Measurements from ENCODE around the gene AP1AR.
"Not testable (repeated sequence)": the region's sequence is repeated elsewhere in the genome, so short reads cannot be mapped to it uniquely, and the experiment has no call there.

AP1AR gene, protein sequence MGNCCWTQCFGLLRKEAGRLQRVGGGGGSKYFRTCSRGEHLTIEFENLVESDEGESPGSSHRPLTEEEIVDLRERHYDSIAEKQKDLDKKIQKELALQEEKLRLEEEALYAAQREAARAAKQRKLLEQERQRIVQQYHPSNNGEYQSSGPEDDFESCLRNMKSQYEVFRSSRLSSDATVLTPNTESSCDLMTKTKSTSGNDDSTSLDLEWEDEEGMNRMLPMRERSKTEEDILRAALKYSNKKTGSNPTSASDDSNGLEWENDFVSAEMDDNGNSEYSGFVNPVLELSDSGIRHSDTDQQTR

DNA sequence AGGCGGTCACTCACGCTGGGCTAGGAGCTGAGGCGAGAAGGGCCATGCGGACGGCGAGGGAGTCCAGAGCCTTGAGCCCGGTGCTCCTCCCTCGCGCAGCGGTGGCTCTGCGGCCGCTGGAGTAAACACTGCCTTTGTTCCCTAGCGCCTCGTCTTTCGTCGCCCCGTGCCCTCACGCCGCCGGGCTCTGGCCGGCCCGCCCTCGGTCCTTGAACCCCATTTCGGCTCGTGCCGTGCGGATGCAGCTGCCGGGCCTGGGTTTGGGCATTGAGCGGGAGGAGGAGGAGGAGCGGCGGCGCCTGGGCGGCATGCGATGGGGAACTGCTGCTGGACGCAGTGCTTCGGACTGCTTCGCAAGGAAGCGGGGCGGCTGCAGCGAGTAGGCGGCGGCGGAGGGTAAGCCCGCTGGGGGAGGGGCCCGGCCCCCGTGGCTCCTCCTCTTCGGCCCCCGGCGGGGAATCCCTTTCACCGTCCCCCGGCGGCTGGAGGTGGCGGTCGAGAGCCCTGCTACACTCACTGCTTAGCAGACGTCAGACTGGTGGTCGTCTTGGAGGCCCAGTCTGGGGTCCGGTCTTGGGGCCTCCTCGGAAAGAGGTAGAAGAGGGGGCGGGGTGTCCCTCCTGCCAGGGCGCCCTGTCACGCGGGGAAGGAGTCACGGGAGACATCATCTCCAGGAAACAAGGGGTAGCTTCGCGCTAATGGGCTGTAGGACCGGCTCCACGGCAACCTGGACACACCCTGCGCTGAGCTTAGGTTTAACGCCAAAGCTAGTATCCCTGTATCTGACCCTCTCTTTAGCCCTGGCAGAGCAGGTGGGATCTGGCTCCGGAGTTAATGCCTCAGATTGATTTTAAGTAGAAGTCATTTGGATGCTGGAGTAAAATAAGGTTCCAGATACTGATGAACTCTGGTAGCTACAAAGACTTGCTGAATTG is at the start of gene AP1AR:
Gene AP1AR, plus strand, starts transcription at position 9 of the 935 bp plus-strand sequence. Its CDS starts 305 bp downstream, at position 314.
- DNase-seq, result peak; percentile 41 to 51

DNA sequence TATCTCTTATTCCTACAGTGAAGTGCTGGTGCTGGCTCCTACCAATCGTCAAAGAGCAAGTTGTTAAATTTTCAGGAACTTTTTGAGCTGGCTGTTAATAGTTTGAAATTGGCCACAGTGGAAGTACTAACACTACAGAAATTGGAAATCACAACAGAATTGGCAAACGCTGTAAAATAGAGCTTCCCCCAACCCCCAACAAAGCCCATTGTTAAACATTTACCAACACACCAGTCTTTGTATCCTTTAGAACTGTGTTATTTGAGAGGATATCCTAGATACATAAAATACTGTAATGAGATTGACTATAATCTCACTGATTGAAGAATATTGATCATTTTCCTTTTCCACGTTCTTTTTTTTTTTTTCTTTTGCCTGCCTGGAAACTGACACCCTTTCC is 49.0 kb upstream of the AP1AR start:
- DNase-seq, result no peak

- no peak for DNase-seq
Measured at GRCh38 chr4:112183252-112183651, 48.3 kb upstream of the AP1AR start.

DNA sequence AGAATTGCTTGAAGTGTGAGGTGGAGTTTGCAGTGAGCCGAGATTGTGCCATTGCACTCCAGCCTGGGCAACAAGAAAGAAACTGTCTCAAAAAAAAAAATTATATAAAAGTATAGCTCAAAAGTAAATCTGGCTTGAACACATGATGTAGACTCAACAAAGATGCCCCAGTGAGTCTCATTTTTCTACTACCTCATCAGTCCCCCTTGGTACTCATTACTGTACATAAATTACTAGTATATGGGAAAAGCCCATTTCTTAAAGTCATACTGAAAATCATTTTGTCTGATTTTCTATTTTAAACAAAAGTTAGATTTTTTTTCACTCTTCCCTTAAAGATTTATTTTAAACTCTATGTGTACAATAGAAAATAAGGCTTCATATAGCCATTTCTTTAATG is 47.1 kb upstream of the AP1AR start:
- DNase-seq, result no peak

GRCh38 chr4:112185334-112185733 is 46.3 kb upstream of the AP1AR start:
- no peak for DNase-seq

DNA sequence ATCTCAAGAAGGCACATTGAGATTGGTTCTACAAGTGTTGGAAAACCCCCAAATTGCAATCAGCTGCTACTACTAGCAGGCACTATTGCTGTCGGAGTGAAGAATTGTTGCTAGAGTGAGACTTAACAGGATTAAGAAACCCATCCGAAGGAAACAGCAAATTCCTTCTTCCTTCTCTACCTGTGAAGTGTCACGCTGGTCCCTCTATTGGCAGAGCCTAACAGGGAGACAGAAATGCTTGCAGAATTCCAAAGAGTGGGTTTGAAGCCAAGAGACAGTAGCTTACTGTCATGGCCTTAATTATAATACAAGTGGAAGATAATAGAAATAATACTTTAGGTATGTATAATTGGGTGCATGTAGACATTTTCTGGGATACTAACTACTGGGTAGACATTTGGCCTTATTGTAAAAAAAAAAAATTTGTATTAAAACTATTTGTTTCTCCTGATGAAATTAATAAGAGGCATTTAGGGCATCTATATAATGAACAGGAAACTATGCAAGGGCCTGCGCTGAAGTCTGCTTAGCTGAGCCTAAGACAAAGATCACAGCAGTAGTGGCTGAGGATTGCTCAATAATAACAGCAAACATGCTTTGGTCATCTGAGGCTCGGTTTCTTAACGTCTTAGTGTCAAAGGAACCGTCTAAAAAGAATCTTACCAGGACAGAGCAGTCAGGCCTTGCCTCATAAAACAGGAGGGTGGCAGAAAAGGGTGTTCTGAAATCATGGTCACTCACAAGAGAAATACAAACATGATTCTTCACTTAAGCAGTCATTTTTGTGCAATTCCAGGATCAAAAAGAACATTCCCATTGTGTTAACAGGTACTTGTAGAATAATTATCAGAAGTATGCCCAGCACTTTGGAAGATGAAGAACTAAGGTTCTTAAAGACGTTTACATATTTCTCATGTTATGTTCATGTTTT is 45.6 kb upstream of the AP1AR start:
- DNase-seq, result no peak

DNA sequence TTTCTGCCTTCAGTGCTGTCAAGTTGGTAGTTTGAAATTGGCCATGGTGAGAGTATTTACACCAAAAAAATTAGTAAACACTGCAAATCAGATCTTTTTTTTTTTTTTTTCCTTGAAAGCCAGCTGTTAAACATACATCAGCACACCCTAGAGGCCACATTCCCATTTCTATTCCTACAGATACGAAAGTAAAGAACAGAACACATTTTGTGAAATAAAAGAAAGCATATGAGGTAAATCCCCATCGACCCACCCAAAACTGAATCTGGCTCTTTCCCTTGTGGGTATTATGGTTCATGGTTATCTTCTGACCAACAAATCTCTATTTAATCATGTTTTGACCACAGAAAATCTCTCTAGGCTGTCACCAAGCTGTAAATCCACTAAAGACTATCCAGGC is 41.8 kb upstream of the AP1AR start:
- DNase-seq, result no peak

- DNase-seq, result no peak
Measured at GRCh38 chr4:112190684-112191083, 40.9 kb upstream of the AP1AR start.

GRCh38 chr4:112196461-112196860 is 35.1 kb upstream of the AP1AR start:
- no peak for DNase-seq

DNA sequence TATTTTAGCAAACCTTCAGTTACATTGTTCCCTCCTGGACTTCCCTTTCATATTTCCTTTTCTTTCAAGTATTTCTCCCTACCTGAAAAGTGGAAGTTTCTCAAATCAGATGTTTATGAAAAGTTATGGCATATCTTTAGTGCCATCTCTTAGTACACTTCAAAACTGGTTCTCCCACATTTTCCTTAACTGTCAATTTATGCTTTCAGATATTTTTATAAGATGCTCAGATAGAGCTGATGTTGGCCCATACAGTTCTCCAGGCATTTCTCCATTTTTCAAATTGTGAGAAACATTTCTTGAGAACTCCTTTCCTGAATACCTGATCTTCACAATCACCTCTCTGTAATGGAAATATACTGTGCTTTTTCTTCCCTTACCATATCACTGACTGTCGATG is 32.5 kb upstream of the AP1AR start:
- no peak for DNase-seq

DNA sequence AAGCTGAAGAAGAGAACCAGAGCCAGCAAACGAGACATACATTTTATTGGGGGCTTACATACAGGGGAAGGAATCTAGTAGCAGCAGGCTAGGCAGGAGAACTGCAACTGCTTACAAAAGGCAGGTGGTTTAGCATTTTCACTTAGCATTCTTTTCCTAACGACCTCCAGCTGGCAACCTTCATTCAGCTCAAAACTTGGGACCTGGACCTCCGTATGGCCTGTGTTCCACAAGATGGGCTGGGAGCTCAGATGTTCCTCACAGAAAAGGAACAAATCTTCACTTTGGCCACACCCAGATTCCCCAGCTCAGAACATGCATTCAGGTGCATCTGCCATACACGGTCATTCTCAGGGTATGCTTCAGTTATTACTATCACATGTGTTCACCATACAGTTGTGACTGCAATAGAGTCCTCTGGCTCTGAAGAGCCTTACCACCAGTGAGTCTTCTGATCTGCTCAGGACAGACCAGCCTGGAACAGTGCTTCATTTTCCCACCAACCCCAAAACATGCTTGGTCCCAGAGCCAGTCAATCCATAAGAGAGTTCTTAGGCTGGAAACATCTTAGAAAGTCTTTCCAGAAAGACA is 29.6 kb upstream of the AP1AR start:
- no peak for DNase-seq

DNA sequence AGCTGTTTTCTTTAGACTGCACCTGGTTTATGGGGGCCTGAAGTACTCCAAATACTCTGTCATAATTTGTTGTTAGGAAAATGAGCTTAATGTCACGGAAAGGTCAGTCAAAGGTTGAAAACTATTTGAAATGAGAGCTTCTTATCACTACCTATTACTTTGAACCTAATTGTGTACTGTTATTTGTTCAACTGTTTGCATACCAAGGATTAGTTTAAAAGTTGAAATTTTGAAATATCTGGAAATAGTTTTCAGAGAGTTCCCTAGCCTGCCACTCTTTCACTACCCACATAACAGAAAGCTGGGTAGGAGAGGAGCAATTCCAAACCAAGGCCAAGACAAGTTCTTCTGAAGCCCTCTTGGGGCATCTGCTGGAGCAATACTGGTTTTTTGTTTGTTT is 28.0 kb upstream of the AP1AR start:
- DNase-seq, result no peak

- no peak for DNase-seq
Measured at GRCh38 chr4:112206431-112206830, 25.2 kb upstream of the AP1AR start.

DNA sequence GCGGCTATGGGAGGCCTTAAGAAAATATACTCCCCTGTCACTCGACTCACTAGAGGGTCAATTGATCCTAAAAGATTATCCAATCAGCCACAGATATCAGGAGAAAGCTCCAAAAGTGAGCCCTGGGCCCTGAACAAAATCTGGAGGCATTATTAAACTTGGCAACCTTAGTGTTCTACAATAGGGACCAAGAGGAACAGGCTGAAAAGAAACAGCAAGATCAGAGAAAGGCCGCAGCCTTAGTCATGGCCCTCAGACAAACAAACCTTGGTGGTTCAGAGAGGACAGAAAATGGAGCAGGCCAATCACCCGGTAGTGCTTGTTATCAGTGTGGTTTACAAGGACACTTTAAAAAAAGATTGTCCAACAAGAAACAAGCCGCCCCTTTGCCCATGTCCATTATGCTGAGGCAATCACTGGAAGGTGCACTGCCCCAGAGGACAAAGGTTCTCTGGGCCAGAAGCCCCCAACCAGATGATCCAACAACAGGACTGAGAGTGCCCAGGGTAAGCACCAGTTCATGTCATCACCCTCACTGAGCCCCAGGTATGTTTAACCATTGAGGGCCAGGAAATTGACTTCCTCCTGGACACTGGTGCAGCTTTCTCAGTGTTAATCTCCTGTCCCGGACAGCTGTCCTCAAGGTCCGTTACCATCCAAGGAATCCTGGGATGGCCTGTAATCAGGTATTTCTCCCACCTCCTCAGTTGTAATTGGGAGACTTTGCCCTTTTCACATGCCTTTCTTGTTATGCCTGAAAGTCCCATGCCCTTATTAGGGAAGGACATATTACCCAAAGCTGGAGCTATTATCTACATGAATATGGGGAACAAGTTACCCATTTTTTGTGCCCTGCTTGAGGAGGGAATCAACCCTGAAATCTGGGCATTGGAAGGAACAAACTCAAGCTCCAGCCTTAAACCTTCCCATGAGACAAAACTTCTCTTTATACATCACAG is 23.2 kb upstream of the AP1AR start:
- not testable (repeated sequence) for DNase-seq

GRCh38 chr4:112210777-112211176 is 20.8 kb upstream of the AP1AR start:
- no peak for DNase-seq

DNA sequence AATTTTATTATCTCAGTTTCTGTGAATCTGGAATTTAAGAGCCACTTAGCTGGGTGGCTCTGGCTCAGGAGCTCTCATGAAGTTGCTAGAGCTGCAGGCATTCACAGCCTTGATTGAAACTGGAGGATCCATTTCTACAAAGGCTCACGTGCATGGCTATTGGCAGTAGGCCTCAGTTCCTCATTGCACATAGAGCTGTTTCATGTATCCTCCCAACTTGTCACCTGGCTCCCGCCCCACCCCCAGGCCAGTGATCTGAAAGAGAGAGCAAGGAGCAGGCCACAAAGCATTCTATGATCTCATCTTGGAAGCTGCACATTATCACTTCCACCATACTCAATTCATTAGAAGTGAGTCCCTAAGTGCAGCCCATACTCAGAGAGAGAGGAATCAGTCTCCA is 18.5 kb upstream of the AP1AR start:
- no peak for DNase-seq

GRCh38 chr4:112213856-112214255 is 17.7 kb upstream of the AP1AR start:
- DNase-seq, result no peak

- peak in 1 of 2 experiments; percentile 9 for DNase-seq
Measured at GRCh38 chr4:112214390-112215264, 17.0 kb upstream of the AP1AR start.

GRCh38 chr4:112219826-112220366 is 11.7 kb upstream of the AP1AR start:
- no peak for DNase-seq

All from SHP77 (cell line).